NOMO-1 treated with DMSO at 0.1 percent for 48 hours (cell line): ENCODE results near the gene SH3GL1.
A peak's percentile ranks its signal among the peaks of the same experiment; 100 is the strongest.
"Not testable (repeated sequence)": the region's sequence is repeated elsewhere in the genome, so short reads cannot be mapped to it uniquely, and the experiment has no call there.

Experiments
- DNase-seq: peaks from one replicate; lab custom pipeline; 2025; ENCODE audit not compliant: unreplicated experiment; lab: John Stamatoyannopoulos, UW

SH3GL1 gene

DNA sequence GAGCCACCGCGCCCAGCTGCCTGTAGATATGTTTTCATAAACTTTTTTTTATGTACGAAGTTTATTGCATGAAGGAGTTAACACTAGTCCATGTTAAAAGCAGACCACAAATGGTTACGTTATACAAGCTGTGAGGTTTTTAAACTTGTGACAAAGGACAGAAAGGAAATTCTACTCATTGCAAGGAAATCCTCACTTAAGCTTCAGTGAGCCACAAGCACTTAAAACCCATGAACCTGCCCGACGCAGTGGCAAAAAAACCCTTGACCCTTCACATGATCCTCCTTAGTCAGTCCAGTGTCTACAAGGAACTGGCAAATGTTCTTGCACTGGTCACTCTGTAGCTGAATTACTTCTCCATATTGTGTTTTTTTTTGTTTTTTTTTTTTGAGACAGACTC, 52.8 kb downstream of the SH3GL1 start:
- DNase-seq: no peak

DNA sequence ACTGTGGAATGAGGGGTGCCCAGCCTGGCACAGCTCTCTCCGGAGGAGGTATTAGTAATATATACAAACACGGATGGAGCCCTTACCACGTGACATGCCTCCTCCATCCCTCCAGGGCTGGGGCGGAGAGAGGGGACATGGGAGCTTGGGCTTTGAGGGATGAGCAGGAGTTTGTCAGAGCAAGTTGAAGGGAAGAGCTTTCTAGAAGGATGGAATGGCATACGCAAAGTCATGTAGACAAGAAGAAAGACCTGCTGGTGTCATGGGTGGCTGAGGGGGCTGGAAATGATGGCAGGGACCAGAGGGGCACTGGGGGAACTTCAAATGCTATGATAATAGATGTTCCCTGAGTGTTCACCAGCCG, 54.3 kb downstream of the SH3GL1 start:
- DNase-seq: no peak

DNA sequence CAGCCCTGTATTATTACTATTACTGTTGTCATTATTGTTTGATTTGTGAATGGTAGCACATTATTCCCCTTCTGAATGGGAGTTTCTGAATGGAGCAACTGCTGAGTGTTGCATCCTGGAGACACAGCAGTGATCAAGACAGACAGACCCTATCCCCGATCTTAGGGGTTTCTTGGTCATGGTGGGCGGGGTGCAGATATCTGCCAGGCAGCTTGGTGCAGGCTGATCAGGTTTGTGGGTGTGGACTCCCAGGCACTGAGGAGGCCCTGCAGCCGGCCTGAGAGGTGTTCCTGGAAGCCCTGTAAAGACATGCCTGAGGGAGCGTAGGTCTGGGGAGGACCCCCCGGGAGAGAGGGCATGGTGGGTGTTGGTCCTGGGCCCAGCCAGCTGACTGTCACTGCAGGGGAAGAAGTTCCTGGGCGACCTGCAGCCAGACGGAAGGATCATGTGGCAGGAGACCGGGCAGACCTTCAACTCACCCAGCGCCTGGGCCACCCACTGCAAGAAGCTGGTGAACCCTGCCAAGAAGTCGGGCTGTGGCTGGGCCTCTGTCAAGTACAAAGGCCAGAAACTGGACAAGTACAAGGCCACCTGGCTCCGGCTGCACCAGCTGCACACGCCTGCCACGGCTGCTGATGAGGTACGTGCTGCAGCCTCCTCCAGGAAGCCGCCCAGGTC, 54.9 kb downstream of the SH3GL1 start:
- DNase-seq: no peak

DNA sequence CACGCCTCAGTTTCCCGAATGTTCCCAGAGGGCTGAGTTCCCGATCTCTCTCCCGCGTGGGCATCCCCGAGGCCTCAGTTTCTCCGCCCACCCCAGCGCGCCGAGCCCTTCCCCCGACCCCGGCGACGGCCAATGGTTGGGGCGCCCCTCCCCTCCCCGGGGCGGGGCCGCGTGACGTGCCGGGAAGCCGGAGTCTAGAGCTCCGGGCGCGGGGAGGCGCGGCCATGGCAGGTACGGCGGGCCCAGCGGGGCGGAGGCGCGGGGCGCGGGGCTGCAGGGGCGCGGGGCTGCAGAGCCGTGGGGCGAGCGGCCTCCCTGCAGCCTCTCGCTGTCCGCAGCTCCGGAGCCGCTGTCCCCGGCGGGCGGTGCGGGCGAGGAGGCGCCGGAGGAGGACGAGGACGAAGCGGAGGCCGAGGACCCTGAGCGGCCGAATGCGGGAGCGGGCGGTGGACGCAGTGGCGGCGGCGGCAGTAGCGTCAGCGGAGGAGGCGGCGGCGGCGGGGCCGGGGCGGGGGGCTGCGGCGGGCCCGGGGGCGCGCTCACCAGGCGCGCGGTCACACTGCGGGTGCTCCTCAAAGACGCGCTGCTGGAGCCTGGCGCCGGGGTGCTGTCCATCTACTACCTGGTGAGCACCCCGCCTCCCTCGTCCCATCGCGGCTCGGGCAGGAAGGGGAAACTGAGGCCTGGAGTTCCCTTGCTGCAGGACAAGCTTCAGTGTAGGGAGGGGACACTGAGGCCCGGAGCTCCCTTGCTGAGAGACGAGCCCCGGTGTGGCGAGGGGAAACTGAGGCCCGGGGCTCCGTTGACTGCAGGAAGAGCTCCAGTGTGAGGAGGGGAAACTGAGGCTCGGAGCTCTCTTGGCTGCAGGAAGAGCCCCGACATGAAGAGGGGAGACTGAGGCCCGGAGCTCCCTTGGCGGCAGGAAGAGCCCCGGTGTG, 56.7 kb downstream of the SH3GL1 start, which contains the start of gene MPND:
MPND (plus strand) TSS at position 193 of the 938 bp plus-strand sequence; CDS start at position 225, 32 bp downstream.
- peak; percentile 74 for DNase-seq

DNA sequence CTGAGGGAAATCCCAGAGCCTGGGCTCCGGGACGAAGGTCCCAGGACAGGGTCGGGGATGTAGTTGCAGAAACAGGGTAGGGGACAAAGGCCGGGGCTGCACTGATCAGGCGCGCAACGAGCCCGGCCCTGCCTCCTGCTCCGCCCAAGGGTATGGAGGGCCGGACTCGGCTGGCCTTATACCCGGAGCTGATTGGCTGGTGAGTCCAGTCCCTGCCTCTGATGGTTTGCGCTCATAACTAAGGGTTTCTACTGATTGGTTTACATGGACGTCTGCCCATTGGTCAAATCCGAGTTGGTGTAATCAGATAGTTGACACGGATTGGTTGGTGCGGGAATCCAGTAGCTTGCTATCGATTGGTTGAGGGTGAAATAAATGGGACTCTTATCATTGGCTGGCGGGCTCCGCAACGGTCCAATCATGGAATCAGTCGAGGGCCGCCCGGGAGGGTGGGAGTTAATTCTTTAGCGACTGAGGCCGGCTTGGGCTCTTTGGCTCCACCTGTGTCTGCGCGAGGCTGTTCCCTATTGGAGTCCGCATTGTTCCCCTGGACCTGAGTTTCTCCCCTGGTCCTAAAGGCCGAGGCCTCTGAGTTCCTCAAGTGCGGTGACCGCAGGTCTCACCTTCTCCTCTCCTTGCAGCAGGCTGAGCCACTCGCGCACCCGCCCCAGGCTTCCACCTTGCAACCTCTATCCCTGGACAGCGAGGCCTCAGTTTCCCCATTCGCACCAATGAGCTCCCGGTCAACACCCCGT, 57.6 kb downstream of the SH3GL1 start:
- peak; percentile 99 for DNase-seq

DNA sequence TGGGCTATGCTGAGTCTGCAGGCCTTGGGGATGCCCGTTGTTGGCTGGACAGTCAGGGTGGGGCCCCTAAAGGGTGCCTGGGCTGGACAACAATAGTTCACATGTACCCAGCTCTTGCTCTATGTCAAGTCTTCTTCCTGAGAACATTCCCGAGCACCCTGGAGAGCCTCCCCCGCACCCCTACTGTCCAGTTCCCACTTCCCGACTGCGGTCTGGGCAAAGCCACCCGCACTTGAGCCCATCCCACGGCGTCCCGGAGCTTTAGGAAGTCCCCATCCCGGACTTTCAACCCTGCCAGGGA, 58.1 kb downstream of the SH3GL1 start:
- no peak for DNase-seq

DNA sequence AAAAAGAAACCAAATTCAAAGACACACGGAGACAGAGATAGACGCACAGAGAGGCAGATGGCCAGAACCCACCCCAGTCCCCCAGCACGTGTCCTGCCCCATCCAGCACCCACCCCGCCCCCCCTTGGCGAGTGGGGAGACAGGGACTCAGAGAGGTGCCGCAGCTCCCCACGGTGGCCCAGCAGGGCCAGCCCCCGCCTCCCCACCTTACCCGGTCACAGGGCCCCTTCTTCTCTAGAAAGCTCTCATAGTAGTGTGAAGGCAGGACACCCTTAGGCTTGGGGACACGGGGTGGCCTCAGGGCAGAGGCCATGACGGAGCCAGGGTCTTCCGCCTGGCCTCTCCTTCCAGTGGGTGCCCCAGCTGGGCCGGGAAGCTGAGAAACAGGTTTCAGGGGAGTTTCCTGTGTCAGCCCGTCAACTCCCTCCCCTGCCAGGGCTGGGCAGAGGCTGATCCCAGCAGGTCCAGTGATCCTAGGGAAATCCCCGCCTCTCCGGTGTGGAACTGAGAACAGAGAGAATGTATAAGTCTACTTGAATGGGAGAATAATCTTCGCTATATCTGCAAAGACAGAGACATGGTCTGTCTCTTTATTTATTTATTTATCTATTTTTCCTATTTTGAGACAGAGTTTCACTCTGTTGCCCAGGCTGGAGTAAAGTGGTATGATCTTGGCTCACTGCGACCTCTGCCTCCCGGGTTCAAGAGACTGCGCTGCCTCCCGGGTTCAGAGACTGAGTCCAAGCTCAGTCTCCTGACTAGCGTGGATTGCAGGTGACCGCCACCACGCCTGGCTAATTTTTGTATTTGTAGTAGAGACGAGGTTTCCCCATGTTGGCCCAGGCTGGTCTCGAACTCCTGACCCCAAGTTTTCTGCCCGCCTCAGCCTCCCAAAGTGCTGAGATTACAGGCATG, 61.6 kb downstream of the SH3GL1 start, which contains the start of gene STAP2:
STAP2 (minus strand) TSS at position 387 of the 915 bp plus-strand sequence; CDS start at position 313, 74 bp downstream.
- DNase-seq: no peak

DNA sequence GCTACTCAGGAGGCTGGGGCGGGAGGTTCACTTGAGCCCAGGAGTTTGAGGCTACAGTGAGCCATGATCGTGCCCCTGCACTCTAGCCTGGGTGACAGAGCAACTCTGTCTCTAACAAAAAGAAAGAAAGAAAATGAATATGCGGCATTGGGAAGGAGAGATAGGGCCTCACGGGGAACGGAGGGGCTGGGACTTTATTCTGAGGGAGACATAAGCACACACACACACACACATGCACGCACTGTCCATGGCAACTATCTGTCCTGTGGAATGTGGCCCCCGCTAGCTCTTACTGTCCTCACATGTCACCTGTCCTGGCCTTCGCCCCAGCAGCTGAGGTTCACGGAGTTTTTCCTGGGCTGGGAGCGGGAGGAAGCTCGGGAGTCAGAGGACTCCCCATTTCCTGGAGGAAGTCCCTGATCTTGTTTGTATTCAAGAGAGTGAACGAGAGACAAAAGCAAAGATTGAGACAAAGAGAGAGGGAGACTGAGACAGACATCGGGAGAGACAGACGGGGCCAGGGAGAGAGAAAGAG, 62.4 kb downstream of the SH3GL1 start:
- DNase-seq: no peak

DNA sequence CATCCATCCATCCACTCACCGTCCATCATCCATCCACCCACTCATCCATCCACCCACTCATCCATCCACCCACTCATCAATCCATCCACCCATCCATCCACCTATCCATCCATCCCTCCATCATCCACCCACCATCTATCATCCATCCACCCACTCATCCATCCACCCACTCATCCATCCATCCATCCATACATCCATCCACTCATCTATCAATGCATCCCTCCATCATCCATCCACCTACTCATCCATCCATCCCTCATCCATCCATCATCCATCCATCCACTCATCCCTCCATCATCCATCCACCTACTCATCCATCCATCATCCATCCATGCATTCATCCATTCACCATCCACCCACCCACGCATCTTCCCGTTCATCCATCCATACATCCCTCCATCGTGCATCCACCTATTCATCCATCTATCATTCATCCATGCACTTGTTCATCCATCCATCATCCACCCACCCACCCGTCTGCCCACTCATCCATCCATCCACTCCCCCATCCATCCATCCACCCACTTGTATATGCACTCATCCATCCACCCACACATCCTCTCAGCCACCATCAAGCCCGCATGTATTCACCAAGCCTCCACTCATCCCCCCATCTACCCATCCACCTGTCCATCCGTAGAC, 65.3 kb downstream of the SH3GL1 start:
- no peak for DNase-seq

DNA sequence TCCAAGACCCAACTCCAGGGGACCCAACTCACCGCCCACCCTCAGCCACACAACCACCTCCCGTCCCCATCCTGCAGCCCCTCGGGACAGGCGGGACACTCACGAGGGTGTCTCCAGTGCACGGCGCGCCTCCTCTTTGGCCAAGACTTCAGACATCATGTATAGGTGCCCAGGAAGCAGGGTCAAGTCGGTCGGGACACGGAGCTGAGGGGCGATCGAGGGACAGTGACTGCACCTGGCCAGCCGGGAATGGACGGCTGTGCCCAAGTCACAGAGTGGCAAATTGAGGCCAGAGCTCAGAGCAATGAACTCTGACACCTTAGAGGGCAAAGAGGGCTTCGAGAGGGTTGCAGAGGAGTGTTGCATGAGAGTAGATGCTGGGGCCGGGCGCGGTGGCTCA, 70.5 kb downstream of the SH3GL1 start:
- DNase-seq: no peak

DNA sequence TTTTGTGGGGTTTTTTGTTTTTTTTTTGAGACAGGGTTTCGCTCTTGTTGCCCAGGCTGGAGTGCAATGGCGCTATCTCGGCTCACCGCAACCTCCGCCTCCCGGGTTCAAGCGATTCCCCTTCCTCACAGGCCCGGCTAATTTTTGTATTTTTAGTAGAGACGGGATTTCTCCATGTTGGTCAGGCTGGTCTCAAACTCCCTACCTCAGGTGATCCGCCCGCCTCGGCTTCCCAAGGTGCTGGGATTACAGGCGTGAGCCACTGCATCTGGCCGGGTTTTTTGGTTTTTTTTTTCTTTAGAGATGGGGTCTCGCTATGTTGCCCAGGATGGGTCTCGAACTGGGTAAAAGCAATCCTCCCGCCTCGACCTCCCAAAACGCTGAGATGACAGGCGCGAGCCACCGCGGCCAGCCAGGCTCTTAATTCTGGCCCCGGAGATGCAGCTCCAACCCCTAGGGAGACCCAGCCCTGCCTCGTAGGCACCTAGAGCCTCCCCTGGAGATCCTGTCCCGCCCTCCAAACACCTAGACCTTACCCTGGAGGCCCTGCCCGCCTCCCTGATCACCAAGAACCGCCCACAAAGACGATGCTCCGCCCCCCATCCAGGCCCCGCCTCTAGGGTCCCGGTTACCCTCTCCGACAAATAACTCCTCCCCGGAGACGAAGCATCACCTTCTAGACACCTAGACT, 71.2 kb downstream of the SH3GL1 start:
- not testable (repeated sequence) for DNase-seq

DNA sequence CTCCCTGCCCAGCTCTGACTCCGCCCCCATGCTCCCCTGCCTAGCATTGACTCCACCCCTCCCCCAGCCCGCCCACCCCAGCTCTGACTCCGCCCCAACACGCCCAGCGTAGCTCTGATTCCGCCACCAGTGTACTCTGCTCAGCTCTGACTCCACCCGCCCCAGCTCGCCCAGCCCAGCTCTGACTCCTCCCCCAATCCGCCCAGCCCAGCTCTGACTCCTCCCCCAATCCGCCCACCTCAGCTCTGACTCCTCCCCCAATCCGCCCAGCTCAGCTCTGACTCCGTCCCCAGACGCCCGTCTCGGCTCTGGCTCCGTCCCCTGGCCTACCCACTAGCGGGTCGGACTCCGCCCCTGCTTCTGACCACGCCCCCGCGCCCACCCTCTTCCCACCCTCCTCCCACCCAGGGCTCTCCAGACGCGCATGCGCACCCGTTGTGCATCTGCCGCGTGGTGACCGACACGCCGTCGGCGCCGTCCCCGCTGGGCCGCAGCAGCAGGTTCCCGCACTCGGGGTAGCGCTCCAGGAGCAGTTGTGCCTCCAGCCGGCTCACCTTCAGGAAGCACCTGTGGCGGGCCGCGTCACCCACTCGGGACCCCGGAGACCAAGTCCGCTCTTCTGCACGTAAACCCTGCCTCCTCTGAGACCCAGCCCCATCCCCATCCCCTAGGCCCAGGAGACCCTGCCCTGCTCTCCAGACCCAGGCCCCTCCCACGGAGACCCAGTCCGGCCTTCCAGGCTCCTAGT, 71.9 kb downstream of the SH3GL1 start:
- DNase-seq: peak; percentile 96

DNA sequence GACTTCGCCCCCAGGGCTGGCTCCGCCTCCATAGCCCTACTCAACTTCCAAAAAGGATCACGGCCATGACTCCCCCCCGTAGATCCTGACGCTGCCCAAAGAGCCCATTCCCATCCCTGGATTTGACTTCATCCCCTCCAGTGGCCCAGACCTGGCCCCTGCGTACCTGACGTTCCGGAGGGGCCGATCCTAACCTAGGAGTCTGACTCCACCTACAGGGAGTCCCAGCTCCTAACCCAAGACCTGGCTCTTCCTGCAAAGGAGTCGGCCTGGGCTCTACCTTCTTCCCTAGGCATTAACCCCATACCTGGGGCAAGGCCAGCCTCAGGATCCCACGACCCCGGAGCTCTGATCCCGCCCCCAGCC, 72.5 kb downstream of the SH3GL1 start:
- DNase-seq: no peak

DNA sequence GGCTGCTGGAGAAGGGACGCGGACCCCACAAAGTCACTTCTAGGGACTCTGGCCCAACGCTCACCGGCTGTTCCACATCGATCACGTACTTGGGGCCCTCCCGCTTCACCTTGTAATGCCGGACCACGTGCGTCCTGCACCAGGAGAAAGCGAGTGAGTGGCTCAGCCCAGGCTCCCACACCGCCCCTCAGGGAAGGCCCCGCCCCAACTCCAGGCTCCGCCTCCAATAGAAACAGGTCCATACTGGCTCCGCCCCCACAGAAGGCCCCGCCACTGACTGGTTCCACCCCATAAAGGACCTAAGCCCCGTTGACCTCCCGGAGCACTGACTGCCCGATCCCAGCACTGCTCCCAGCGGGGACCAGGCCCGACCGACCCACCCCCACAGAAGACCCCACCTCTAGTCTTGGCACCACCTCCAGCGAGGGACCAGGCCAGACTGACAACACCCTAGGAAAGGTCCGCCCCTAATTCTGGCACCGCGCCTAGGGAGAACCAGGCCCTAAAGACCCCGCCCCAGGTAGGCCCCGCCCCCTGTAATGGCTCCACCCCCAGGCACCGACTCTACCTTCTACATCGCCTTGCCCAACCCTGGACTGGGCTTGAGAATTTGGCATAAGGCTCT, 73.0 kb downstream of the SH3GL1 start:
- peak; percentile 71 for DNase-seq

DNA sequence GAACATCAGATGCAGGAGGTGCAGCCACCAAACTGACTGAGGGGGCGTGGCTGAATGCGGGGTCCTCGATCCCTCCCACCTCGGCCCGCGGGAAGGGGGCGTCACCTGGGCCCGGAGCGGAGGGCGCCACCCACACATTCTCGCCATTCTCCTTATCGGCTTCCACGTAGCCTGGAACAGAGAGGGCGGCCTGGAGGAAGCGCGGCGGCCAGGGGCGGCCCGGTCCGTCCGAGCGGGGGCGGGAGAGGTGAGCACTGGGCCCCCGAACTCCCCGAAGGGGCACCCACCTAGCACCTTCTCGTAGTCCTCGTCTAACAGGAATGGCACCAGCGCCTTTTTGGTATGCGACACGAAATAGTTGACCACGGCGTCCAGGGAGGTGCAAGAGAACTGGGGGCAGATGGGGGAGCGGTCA, 73.5 kb downstream of the SH3GL1 start:
- no peak for DNase-seq

DNA sequence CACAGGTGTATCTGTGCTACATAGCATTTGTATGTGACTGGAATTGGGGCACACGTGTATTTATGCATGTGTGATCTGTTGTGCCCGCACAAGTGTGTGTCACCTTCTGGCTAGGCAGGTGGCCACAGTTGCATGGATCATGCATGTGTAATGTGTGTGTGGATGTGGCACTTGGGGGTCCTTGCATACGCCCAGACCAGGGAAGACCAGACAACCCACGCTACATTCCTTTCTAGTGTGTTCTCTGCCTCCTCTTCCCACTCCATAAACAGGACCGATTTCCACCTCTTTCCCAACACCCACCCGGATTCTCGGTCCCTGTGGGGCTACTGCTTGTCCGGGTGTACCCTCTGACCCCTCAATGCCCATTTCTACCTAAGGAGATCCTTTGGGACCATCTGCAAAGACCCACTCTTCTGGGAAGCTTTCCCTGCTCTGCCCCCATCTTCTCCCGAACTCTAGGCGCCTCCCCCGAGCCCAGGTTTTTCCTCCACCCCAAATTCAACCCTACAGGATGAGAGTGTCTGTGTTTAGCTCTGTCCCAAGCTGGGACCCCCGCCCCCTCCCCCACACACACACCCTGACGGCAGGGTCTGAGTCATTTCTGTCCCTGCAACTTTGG, 74.0 kb downstream of the SH3GL1 start:
- no peak for DNase-seq

DNA sequence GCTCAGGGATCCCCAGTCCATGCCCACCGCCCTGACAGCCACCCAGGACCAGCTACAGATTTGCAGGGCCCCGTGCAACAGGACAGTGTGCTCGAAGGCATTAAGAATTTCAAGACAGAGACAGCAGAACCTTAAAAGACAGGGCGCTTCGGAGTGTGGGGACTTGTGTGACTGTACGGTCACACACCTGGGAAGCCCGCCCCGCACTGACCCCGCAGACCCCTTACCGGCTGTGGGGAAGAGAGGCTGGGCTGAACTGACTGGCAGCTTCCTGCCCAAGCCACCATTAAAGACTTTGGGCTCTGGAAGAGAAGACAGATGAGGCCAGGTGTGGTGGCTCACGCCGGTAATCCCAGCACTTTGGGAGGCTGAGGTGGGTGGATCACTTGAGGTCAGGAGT, 76.1 kb downstream of the SH3GL1 start:
- no peak for DNase-seq

DNA sequence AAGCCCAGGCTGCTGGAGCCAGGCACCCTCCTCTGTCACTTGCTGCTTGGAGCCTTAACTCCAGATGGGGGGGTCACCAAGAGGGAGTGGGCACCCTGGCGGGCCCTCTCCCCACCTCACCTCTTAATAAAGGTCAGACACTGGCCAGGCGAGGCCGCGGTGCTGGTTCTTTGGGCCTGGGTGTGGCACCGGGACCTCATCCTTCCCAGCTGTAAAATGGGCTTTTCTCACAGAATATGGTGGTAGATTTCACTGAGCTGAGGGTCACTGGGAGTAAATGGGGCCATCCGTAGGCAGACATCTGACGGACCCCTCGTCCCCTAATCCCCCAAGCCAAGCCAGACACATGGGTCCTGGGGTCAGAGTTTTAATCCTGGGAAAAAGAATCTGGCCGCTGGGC, 76.7 kb downstream of the SH3GL1 start:
- DNase-seq: no peak
